Activated CD4-positive, alpha-beta T cell treated with anti-CD3 and anti-CD28 coated beads, Interleukin-2, amount 10 ng/mL, durations not matched to agents 24 days and 14 days (primary cell): ENCODE results near the gene KCNQ2. TPM values are rescaled to one million over a fixed set of nuclear protein-coding genes. Genes with fewer than 3 reads are reported as not detected.
"Not testable (repeated sequence)": the region's sequence is repeated elsewhere in the genome, so short reads cannot be mapped to it uniquely, and the experiment has no call there.

ENCODE experiments used
- DNase-seq: peaks from one replicate; pipeline ENCODE4 v3.0.0; 2022
- H3K27ac Mint-ChIP-seq: one replicate; pipeline ENCODE4 v1.8.0; 2022; ENCODE audit warnings: mild to moderate bottlenecking, mixed read lengths
- H3K27me3 Mint-ChIP-seq: one replicate; pipeline ENCODE4 v1.8.0; 2022; ENCODE audit warnings: mixed read lengths
- H3K36me3 Mint-ChIP-seq: one replicate; pipeline ENCODE4 v1.8.0; 2022; ENCODE audit warnings: low read depth, mild to moderate bottlenecking, mixed read lengths
- H3K4me1 Mint-ChIP-seq: one replicate; pipeline ENCODE4 v1.8.0; 2021; ENCODE audit warnings: mixed read lengths
- H3K4me3 Mint-ChIP-seq: one replicate; pipeline ENCODE4 v1.8.0; 2022; ENCODE audit warnings: mild to moderate bottlenecking, moderate library complexity, mixed read lengths
- H3K9me3 Mint-ChIP-seq: one replicate; pipeline ENCODE4 v1.8.0; 2021; ENCODE audit warnings: mixed read lengths
- intact Hi-C: fragments of 100-400 bp; cut with micrococcal nuclease; formaldehyde crosslinking; loops from one replicate; pipeline ENCODE4 v1.15.1; 2023
- total RNA-seq: library from RNA; stranded (reverse); gene quantifications from 2 replicates; pipeline ENCODE4 v1.2.3, GENCODE V29; 2022

KCNQ2 gene
- total RNA-seq, 1 donor from 2014 or later: not detected

DNA sequence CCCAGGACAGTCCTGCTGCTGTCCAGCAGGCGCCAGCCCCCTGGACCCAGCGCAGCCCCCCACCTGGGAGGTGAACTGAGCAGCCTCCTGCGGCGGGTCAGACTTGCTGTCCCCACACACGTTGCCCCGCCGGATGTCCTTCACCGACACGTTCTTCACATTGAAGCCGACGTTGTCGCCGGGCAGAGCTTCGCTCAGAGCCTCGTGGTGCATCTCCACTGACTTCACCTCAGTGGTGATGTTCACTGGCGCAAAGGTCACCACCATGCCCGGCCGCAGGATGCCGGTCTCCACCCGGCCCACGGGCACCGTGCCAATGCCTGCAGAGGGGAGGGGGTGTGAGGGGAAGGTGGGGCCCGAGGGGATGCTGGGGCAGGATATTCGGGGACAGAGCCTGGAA, 18.0 kb upstream of the KCNQ2 start:
- H3K27ac Mint-ChIP-seq: no peak overlapping the region
- H3K4me3 Mint-ChIP-seq: no peak overlapping the region
- H3K27me3 Mint-ChIP-seq: peaks cover 10% of the 10 kb centered on the region
- H3K9me3 Mint-ChIP-seq: peaks cover 10% of the 10 kb centered on the region
- no peak for DNase-seq
- H3K4me1 Mint-ChIP-seq: no peaks in the 10 kb centered on the region
- no peaks in the 10 kb centered on the region for H3K36me3 Mint-ChIP-seq
- intact Hi-C loops: no loop called here

DNA sequence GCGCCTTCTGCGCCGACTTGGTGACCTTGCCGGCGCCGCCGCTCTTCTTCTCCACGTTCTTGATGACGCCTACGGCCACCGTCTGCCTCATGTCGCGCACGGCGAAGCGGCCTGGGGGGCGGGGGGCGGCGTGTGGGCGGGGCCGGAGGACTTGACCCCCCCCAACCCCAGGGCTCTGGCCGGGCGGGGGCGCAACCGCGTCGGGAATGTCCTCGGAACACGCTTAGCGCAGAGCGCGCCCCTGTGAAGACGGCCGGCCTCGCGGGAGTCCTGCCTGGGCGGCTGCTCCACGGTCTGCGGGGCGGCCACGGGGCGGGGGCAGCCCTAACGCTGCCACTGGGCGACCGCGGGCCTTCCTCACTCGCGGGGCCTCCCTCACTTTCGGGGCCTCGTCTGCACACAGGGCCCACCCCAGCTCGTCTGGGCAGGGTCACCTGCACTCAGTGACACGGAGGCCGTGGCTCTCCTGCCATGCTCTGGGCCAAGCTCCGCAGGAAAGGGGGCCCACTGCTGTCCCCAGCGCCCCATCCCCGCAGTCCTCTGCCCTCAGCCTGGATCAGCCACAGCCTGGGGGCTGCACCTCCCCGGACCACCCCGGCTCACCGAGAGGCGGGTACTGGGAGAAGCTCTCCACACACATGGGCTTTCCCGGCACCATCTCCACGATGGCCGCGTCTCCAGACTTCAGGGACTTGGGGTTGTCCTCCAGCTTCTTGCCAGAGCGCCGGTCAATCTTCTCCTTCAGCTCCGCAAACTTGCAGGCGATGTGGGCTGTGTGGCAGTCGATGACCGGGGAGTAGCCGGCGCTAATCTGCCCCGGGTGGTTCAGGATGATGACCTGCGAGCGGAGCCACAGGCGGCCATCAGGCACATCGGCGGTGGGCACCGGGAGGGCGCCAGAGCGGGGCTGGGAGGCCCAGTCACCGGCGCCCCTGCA, 16.1 kb upstream of the KCNQ2 start:
- DNase-seq: no peak
- Mint-ChIP-seq H3K27me3 (peaks cover 13% of the 10 kb centered on the region), H3K27ac (no peak overlapping the region), H3K36me3 (no peaks in the 10 kb centered on the region), H3K4me1 (no peaks in the 10 kb centered on the region), H3K4me3 (no peak overlapping the region), H3K9me3 (peaks cover 10% of the 10 kb centered on the region)
- intact Hi-C loops: no loop called here

DNA sequence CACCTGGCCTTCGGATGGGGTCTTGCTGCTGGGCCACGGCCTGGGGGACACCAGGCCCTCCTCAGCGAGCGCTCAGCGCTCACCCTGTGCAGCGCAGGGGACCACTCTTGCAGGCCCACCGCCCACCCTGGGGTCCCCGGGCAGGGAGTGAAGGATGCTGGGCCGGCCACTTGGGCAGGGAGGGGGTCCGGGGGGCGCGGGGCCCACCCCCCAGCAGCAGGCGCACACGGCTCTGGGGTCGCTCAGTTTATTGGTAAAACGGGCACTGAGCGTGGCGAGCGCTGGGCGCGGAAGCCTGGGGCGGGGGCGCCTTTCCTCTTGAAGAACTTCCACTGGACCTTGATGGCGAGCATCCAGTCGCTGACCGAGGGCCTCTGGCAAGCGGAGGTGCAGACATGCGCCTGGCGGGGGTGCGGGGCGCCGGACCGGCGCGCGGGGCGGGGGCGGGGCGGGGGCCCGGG, 15.4 kb upstream of the KCNQ2 start:
- intact Hi-C loops: no loop called here
- no peak overlapping the region for H3K27ac Mint-ChIP-seq
- no peak for DNase-seq
- H3K27me3 Mint-ChIP-seq: peaks cover 15% of the 10 kb centered on the region
- H3K36me3 Mint-ChIP-seq: no peaks in the 10 kb centered on the region
- H3K4me3 Mint-ChIP-seq: no peak overlapping the region
- peaks cover 1% of the 10 kb centered on the region for H3K4me1 Mint-ChIP-seq
- H3K9me3 Mint-ChIP-seq: peaks cover 9% of the 10 kb centered on the region

DNA sequence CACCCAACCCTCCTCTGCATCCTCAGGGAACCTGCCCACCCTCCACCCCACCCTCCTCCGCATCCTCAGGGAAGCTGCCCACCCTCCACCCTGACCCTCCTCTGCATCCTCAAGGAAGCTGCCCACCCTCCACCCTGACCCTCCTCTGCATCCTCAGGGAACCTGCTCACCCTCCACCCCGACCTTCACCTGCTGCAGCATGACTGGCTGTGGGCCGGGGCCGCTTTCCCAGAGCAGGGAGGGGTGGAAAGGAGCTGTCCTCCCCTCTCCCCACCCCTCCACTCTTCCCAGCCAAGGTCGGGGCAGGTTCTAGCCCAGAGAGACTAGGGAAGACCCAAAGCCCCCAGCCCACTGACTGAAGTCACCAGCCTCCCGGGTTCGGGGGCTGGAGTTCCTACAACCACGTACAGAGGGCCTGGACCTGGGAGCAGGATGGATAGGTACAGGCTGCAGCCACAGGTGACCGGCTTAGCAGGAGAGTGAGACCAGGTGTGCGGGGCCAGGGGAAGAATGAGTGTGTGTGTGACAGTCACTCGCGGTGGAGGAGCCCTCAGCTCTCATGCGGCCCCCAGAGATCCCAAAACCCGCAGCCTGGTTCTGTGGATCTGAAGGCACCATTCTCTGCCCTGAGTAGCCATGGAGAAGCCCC, 14.8 kb upstream of the KCNQ2 start:
- Mint-ChIP-seq H3K4me3 (no peak overlapping the region), H3K36me3 (no peaks in the 10 kb centered on the region), H3K27me3 (peaks cover 18% of the 10 kb centered on the region), H3K4me1 (peaks cover 1% of the 10 kb centered on the region), H3K27ac (no peak overlapping the region), H3K9me3 (peaks cover 3% of the 10 kb centered on the region)
- DNase-seq: no peak
- intact Hi-C loops: no loop called here

DNA sequence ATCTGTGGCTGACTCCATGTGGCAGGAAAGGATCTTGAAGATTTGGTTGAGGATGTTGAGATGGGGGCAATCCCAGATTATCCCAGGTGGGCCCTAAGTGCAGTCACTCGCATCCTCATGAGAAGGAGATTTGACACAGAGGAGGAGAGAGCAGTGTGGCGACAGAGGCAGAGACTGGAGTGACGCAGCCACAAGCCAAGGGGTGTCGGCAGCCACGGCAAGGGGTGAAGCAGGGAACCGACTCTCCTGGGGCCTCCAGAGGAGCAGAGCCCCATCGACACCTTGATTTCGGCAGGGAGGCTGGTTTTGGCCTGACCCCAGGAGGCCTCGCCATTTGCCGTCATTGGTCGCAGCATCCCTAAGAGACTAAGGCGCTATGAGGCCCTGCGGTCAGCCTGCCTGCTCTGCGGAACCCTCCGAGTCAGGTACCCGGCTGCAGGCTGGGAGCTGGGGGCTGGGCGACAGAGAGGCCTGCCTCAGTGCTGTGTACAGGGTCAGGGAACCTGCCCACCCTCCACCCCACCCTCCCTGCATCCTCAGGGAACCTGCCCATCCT, 13.9 kb upstream of the KCNQ2 start:
- H3K27me3 Mint-ChIP-seq: peaks cover 21% of the 10 kb centered on the region
- H3K36me3 Mint-ChIP-seq: no peaks in the 10 kb centered on the region
- intact Hi-C loops: no loop called here
- H3K4me3 Mint-ChIP-seq: no peak overlapping the region
- no peak overlapping the region for H3K27ac Mint-ChIP-seq
- H3K4me1 Mint-ChIP-seq: peaks cover 1% of the 10 kb centered on the region
- DNase-seq: no peak
- no peaks in the 10 kb centered on the region for H3K9me3 Mint-ChIP-seq

DNA sequence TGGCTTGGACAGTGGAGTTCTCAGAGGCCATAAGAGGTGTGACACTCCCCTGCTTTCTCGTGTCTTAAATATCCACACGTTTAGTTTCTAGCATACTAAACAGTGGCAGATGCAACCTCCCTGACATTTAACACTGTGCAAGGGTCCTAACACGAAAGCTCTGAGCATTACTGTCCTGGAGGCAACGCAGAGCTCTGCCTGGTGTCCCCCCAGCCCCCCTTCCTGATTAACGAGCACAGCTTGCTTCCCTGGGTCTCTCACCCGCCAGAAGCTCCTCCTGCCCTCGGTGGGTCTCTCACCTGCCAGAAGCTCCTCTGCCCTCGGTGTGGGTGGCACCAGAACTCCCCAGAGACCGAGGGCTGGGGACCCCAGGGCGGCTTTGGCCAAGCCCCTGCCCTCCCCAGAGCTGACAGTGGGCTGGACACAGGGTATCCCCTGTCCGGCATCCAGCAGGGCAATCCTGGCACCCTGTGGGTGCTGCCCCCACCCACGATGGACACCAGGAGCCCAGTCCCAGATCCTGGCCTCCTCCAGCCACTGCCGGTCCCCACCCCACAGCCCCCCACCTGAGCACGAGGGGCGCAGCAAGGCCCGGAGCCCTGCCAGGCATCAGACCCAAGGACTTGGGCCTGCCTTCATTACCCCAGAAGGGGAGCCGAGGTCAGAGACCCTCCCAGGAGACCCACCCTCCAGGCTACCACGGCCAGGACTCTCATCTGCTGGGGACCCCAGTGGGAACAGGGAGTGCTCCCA, 12.4 kb upstream of the KCNQ2 start:
- H3K27ac Mint-ChIP-seq: no peak overlapping the region
- no peaks in the 10 kb centered on the region for H3K36me3 Mint-ChIP-seq
- H3K9me3 Mint-ChIP-seq: no peaks in the 10 kb centered on the region
- H3K4me1 Mint-ChIP-seq: peaks cover 1% of the 10 kb centered on the region
- intact Hi-C loops: no loop called here
- peaks cover 23% of the 10 kb centered on the region for H3K27me3 Mint-ChIP-seq
- no peak for DNase-seq
- H3K4me3 Mint-ChIP-seq: no peak overlapping the region

DNA sequence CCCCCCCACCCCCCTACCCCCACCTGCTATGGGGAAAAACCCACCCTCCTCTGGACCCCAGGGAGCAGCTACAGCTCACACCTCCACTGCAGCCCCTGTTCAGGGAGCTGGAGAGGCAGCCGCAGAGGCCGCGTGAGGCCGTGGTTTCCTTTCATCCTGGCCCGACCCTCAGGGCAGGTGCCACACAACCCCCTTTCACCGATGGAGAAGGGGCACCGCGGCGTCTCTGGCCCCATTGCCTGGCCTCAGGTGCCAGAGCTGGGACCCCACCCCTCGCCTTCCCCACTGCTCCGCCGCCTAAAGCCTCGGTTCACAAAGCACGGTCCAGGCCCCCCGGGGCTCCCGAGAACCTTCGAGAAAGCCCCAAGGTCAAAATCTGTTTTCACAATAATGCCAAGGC, 11.8 kb upstream of the KCNQ2 start:
- Mint-ChIP-seq H3K27me3 (peaks cover 20% of the 10 kb centered on the region), H3K9me3 (no peaks in the 10 kb centered on the region), H3K27ac (no peak overlapping the region), H3K4me3 (no peak overlapping the region), H3K36me3 (no peaks in the 10 kb centered on the region), H3K4me1 (peaks cover 1% of the 10 kb centered on the region)
- intact Hi-C loops: no loop called here
- DNase-seq: no peak

DNA sequence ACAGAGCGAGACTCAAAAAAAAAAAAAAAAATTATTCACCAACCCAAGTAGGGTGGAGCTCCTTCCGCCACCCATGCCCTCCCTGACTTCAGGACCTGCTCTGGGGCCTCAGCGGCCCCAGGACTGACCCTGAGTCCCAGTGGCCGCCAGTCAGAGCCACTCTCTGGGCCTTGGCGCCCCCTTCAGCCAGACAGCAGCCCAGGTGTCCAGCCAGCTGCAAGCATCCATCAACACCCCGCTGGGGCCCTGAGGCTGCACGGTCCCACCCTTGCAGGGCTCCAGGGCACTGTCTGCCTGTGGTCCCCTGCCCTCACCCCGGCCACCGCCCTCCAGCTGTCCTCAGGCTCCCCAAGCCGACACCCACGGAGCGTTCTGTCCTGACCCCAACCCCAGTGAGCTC, 11.4 kb upstream of the KCNQ2 start:
- no peak overlapping the region for H3K4me3 Mint-ChIP-seq
- H3K36me3 Mint-ChIP-seq: no peaks in the 10 kb centered on the region
- intact Hi-C loops: no loop called here
- H3K27ac Mint-ChIP-seq: no peak overlapping the region
- peaks cover 1% of the 10 kb centered on the region for H3K4me1 Mint-ChIP-seq
- no peaks in the 10 kb centered on the region for H3K9me3 Mint-ChIP-seq
- peaks cover 19% of the 10 kb centered on the region for H3K27me3 Mint-ChIP-seq
- DNase-seq: no peak

DNA sequence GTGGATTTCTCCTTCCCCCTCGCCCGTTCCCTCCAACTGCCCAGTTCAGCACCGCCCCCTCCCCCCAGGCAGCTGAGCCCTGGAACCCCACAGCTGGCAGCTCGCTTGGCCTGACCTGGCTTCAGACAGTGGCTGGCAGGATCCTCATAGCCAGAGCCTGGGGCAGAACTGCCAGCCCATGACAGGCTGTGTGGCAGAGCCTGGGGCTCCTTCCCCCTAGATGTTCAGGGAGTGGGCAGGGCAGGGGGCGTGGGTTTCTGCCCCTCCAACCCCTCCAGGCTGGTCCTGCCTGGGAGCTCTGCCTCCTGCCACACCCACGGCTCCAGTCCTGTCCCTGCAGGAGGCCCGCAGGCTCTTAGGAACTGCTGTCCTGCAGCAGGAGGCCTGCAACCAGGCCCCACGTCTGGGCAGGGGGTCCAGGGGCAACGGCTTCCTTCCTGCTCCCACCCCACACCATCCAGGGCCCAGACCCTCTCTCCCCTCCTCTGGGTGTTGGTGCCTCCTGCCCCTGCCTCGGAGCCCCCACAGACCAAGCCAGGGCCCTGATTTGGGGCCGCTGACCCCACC, 9.6 kb upstream of the KCNQ2 start:
- H3K27me3 Mint-ChIP-seq: peaks cover 18% of the 10 kb centered on the region
- no peak overlapping the region for H3K4me3 Mint-ChIP-seq
- no peak overlapping the region for H3K27ac Mint-ChIP-seq
- no peaks in the 10 kb centered on the region for H3K9me3 Mint-ChIP-seq
- no peak for DNase-seq
- H3K4me1 Mint-ChIP-seq: peaks cover 1% of the 10 kb centered on the region
- H3K36me3 Mint-ChIP-seq: no peaks in the 10 kb centered on the region
- intact Hi-C loops: no loop called here

DNA sequence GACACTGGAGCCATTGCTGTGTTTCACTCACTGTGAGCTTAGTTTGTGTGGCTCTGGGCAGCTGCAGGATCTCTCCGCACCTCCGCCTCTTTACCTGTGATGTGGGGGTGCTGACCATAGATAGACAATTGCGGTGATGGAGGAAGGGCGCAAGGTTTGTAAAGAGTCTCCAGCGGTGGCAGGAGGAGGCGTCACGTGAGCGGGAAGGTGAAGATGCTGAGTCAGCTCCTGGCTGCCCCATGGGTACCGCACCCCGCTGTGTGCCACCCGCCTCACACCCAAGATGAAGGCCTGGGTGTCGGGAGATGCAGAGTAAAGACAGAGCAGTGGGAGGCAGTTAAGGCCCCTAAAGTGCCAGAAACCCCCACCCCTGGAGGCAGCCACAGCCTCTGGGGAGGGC, 9.0 kb upstream of the KCNQ2 start:
- H3K27ac Mint-ChIP-seq: no peak overlapping the region
- H3K4me1 Mint-ChIP-seq: peaks cover 1% of the 10 kb centered on the region
- intact Hi-C loops: no loop called here
- no peak overlapping the region for H3K4me3 Mint-ChIP-seq
- H3K9me3 Mint-ChIP-seq: no peaks in the 10 kb centered on the region
- peaks cover 20% of the 10 kb centered on the region for H3K27me3 Mint-ChIP-seq
- no peaks in the 10 kb centered on the region for H3K36me3 Mint-ChIP-seq
- no peak for DNase-seq

DNA sequence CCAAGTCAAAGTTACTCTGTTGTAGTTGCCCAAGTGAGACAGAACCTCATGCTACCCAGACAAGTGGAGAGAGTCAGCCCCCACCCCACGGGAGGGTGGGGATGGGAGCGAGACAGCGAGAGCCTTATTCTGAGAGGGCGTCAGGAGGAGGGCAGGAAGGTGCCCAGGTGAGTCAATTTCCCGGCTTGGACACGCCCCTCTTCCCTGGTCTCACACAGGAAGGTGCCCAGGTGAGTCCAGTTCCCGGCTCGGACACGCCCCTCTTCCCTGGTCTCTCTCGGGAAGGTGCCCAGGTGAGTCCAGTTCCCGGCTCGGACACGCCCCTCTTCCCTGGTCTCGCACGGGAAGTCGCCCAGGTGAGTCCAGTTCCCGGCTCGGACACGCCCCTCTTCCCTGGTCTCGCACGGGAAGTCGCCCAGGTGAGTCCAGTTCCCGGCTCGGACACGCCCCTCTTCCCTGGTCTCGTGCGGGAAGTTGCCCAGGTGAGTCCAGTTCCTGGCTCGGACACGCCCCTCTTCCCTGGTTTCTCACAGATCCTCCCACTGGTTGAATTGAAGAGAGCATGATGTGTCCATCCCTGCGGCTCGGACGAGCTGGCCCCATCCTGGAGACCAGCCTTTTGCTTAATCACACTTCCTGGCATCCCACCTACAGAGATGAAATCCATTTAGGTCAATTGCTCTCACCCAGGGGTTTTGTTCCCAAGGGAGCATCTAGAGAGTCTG, 7.4 kb upstream of the KCNQ2 start:
- H3K36me3 Mint-ChIP-seq, H3K27ac Mint-ChIP-seq, DNase-seq, H3K4me3 Mint-ChIP-seq, intact Hi-C loops, H3K9me3 Mint-ChIP-seq, H3K4me1 Mint-ChIP-seq: not testable (repeated sequence)
- peaks cover 25% of the 10 kb centered on the region for H3K27me3 Mint-ChIP-seq

DNA sequence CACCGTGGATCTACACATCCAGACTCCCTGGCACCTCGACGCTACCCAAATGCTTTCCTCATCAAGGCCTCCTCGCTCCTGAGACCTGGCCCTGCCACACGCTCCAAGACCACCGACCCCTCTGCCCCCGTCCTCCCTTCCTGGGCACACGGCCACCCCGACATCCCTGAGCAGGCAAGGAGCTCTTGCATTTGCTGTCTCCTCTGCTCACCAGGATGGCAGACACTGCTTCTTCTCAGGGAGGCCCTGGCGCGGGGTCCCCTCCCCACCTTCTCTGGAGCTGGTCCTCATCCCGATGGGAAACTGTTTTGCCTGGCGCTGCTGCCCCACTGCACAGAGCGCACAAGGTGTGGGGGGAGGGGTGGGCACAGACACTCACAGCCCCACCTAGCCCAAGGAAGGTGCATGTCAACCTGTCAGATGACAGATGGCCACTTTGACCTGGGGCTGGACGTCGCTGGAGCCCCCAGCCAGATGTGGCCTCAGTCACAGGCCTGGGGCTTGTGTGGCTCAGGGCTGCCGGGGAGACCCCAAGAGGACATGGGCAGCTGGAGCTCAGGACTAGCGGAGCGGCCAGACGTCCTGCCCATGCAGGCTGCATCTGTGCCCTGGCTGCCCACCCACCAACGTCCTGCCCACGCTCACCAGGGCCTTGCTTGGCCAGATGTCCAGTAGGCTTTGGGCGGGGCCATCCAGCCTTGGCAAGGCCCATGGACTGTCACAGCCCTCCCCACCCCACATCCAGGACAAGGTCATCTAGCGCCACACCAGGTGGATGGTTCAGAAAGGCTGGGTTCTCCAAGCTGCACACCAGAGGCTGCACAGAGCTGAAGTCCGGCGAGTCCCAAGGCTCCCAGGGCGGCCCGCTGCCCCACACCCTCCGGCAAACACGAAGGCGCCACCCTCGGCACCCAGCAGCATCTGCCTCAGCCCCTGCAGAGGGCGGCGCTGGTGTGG, 6.2 kb upstream of the KCNQ2 start:
- intact Hi-C loops: no loop called here
- Mint-ChIP-seq H3K9me3 (no peaks in the 10 kb centered on the region), H3K27ac (no peak overlapping the region), H3K36me3 (no peaks in the 10 kb centered on the region), H3K4me3 (no peak overlapping the region), H3K4me1 (peaks cover 1% of the 10 kb centered on the region), H3K27me3 (peaks cover 31% of the 10 kb centered on the region)
- no peak for DNase-seq
